Myocyte (in vitro differentiated cells): ENCODE data around the gene ZBTB42. TPM values are rescaled to one million over a fixed set of nuclear protein-coding genes. Genes with fewer than 3 reads are reported as not detected.

Source experiments
- DNase-seq: peaks from one replicate; pipeline ENCODE4 v3.0.0-alpha.2; 2012; ENCODE audit warnings: low read depth
- total RNA-seq: library from RNA; depleted of rRNA; stranded (reverse); fragments of >200 nt; gene quantifications from 2 replicates; pipeline ENCODE4 v1.2.3, GENCODE V29; 2014

Gene ZBTB42
- total RNA-seq, 1 donor from 2014 or later = 7.6 TPM

DNA sequence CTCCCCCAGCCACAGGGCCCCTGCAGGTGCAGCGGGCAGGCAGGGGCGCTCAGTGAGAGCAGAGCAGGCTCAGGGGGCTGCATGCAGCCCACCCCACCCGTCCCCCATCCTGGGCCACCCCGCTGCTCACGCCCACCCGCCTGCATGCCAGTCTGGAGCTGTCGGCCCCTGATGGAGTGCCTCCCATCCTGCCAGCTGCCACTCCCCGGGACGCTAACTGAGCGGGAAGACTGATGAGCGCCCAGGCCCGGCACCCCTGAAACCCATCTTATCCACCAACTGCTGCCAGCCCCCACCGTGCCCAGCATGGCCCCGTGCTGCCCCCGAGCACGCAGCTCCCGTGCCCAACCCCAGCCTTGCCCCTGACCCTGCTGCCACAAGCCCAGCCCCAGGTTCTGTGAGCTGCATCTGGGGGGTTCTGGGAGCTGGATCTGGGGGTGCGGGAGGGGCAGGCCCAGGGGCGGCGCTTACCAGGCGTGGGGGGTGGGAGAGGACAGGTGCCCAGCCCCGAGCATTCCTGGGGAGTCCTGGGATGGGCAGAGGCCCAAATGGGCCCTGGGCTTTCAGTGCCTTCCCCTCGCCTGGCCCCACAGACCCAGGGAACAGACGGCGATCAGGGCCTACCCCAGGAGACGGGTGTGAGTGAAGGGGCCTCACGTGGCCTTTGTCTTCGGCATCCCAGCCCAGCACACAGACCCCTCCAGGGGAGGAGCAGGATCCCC lies 18.7 kb upstream of the ZBTB42 start:
- DNase-seq = no peak

DNA sequence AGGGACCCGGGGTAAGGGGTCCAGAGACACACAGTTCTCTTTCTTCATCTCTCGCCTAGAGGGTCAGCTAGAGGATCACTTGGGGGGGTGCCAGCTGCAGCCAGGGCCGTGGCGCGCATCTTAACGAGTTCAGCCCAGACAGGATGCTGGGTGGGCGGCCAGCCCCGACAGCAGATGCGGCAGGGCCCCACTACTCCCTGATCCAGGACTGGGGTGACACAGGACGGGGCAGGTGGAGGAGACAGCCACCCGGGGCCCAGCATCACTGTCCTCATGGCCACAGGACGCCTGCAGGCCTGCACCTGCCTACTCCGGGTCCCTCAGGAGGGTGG lies 18.1 kb upstream of the ZBTB42 start:
- no peak for DNase-seq

DNA sequence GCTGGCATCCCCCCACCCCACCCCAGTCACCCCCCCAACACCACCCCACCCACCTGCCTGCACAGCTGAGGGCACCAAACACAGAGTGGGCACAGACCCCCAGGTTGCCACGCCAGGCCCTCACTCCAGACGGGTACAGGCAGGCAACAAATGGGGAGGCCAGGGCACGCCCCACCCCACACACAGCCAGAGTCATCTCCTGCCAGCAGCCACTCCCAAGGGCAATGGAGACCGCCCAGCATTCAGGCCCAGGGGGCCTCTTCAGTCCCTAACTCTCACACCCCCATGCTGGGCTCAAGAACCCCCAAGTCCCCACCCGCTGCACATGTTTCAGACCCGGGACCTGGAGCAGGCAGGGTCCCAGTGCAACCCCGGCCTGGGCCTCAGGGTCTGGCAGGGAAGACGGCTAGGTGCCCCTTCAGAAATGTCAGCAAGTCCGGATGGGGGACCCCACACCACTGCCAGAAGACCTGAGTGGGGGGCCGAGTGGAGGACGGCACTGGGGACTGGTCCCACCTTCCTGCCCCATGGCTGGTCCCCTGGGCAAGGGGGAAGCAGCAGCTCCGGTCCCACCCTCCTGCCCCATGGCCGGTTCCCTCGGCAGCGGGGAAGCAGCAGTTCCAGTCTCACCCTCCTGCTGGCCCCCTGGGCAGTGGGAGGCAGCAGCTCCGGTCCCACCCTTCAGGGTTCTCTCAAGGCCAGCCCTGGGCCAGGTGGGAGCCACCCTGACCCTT lies 17.2 kb upstream of the ZBTB42 start:
- no peak for DNase-seq

DNA sequence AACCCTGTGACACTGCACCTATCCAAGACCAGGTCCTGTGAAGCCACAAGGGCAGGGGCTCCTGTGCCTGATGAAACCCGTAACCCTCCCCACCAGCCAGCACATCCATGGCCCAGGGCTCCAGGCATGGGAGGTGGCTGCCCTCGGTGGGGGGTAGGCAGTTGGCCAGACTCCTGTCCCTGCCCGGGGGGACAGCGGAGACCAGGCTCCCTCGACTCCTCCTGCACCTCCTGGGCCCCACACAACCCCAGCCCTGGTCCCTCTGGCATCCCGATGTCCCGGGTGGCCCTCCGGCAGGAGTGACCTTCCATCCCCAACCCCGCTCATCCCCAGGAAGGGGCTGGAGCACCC lies 16.7 kb upstream of the ZBTB42 start:
- DNase-seq = no peak

DNA sequence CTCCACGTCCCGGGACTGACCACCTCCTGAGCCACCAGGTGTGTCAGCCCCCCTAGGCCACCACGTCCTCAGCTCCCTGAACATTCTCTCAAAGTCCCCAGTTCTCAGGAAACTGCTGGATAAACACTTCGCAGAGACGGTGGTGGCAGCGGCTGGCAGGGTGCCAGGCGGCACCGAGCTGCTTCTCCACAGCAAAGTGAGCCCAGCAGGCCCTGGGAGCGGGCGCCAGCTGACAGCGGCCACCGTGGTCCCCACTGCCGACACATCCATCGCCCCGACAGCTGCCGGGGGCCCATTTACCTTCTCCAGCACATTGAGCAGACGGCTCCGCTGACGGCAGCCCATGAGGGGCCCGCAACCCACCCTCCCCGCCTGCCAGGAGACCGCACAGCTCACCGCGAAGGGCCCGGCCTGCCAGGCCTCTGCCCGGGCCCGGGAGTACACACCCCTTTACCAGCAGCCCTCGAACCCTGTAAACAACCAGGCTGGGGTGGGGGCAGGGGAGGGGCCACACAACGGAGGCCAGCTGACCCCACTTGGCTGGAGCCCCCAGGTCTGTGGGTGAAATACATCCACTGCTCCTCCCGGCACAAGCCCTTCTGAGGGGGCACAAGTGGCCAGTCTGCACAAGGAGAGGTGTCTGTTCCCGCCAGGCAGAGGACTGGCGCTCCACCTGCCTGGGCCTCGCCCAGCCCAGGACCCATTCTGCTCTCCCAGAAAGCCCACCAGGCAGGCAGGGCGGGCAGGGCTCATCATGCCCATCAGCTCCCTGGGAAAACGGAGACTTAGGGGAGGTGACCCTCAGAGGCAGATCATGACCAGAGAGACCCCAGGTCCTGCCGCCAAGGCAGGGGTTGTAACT lies 15.8 kb upstream of the ZBTB42 start:
- DNase-seq = no peak

DNA sequence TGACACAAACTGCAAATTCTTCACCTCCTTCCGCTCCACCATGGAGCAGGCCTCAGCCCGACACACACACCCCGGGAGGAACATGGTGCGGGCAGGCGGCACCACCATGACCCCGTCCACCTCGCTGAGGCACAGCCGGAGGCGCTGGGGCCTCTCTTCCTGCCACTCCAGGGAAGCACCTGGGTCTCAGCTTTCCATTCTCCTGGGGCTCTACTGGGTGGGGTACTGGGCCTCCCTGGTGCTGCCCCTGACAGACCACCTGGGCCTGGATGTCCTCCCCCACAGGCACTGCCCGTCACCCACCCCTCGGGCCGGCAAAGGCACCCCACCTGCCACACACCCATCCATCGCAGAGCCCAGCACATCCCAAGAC lies 15.2 kb upstream of the ZBTB42 start:
- DNase-seq = no peak

DNA sequence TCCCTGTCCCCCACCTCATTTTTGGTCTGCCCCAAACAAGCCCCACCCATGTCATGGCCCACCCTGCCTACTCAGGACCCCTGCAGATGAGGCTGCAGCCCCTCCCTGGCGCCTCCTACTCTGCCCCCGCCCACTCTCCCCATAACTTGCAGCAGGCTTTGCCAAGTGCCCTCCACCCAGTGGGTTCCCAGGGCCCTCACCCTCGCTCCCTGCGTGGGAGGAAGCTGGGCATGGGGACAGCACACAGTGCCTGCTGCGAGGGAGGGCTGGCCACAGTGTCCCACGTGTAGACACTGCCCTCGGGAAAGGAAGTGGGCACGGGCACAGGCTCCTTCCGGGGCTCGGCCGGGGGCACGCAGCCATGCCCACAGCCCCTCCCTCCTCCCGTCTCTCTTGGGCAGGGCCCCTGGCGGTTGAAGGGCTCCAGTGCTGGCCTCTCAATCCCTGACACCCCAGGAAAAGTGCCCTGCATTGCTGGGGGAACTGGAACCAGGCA lies 14.8 kb upstream of the ZBTB42 start:
- DNase-seq = no peak

DNA sequence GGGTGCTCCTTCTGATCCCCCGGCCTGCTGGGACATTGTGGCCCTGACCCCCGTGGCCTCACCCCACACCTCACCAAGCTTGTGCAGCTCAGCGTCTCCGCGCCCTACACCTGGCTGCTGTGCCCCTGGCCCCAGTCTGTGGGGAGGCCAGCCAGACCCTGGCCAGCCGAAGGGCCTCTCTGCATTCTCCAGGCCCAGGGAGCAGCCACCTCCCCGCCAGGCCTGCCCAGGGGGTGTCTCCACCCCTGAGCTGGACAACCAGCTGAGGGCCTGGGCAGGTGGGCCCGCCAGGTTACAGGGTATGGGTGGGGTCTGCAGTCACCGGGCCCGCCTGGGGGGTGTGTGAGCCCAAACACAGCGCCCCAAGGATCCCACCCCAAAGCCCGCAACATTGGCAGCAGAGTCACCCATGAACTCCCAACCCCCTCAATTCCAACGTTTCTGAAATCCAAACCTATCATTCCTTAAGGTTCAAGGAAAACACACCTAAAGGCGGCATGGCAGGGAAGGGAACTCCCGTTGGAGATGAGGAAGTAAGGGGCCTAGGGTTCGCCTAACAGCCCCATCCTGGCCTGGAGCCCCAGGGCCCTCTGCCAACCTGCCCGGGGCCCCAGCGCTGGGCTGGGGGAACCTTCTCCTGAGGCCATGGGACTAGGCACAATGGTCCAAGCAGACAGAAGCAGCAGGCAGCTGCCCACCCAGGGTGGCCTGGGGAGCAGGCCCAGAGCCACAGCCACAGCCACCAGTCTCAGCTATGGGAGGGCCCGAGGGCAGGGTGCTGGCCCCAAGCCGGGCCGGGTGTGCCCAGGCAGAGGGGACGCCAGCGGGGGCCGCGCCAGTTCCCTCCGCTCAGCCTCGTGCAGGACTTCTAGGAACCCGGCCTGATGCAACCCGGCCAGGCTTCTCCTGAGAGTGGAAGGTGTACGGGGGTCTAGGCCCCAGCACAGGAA lies 13.9 kb upstream of the ZBTB42 start:
- DNase-seq = no peak

DNA sequence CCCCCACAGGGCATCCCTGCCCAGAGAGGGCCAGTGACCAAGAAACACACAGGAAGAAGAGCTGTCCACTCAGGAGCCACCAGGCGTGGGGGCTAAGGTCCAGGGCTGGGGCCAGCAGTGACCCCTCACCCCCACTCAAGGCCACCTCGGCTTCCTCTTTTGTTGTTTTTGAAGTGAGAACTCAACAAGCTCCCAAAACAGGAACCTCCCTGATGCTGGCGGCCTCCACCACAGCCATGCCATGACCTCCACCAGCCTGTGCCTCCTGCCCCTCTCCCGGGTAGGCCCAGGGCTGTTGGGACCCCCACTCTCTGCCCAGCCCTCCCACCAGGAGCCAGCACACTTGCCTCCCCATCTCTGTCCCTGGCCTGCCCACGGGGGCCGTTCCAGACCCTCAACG lies 13.2 kb upstream of the ZBTB42 start:
- DNase-seq = no peak

DNA sequence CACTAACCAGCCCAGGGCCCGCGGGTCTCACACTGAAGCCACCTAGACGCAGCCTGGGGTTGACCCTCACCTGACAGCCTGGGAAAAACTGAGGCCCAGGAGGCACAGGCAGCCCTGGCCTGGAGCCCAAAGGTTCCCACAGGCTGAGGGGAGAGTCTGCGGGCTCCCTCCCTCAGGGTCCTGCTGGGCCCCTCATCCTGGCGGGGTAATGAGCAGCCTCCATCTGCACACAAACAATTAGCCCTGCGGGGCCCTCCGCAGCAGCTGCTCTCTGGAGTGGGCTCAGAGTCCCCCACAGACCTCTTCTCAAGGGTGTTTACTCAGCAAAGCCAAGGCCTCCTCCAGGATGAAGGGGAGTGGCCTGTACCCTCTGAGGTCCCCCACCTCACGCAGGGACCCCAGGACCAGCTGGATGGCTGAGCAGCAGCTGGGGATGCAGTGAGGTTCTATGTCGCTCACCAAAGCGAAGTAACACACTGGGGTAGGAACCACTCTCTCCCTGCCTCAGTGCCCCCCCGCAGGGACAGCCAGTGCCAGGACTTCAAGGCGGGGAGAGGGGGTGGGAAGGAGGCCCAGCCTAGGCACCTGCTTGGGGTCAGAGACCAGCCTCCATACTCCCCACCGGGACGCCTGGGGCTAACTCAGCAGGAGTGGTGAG lies 12.6 kb upstream of the ZBTB42 start:
- DNase-seq = no peak

DNA sequence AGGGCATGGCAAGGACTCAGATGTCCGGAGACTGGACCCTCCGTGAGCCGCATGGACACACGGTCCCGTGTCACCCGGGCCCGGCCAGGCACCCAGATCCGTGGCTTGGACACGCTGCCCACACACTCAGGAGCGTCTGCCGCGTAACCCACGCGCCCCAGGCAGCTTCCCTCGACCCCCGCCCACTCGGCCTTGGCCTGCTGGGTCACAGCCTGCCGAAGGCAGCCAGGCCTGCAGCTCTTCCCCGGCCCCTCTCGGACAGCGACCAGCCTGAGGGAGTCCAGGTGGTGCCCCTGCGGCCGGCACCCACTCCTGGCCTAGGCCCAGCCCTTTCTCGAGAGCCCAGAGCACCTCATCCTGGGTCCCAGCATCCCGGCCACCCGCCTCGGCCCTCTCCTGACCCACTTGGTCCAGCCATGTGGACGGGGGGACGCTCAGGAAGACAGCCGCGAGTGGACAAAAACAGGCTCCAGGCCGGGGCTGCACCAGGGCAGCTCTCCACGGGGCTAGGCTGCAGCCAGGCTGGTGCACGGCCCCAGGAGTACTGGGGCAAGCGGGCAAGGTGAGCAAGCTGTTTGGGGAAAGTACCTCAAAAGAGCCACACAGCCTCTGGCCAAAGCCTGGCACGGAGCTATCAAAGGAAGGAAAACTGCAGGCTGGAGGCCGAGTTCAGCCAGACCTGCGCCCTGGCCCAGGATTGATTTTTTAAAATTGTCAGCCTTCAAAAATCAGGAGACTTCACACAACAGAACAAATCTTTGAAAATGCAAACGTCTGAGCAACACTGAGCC lies 11.8 kb upstream of the ZBTB42 start:
- no peak for DNase-seq

DNA sequence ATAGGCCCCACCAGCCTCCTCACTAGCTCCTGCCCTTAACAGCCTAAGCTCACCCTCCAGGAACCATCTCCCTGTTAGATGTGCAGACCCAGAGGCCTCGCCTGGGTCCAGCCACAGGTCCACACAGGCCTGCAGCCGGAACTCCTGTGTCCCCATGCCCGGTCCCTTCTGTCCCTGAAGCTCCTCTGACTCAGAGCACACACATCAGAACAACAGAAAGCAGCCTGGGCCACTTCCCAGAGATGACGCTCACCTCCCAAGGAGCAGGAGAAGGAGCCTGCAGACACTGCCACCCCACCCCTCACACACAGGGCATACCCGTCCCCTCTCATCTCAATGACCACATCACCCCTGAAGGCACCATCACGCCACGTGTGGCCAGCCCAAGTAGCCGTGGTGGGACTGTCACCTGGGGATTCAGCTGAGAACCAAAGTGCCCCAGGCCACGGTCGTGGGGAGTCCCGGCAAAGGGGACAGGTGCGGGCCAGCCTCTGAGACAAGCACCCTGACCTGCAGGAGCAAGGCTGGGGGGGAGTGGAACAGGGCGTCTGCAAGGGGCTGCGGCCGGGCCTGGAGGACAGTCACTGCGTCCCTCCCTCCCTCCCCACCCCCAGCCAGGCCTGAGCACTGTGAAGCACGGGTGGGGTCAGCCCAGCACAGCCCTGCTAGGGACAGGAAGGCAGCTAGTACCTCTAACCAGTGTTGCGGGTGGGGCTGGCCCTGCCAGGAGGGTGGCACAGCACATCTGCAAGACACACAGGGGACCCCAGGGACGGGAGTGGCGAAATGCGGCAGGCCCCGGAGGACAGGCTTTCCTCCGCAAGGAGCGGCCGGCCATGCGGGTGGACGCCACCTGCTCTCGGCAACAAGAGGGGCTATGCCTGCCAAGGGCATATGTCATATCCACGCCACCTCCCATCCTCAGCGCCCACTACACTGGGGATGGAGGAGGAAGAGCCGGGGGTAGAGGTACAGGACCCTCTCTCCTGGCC lies 10.9 kb upstream of the ZBTB42 start:
- DNase-seq = no peak

DNA sequence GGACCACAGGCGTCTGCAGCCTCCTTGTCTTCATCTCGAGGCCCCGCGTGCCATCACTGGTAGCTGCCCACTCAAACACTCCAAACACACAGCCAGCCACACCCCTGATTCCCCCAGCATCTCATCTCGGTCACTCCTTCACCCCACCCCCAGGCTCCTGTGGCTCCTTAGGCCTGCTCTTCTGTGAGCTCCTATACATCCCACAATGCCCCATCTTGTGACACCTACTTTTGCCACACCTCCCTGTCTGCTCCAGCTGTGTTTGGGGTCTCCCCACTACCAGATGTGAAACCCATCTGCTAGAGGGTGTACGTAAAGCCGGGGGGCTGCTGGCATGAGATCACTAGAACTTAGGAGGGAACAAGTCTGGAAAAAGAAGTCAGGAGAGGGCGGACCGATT lies 9.5 kb upstream of the ZBTB42 start:
- no peak for DNase-seq

DNA sequence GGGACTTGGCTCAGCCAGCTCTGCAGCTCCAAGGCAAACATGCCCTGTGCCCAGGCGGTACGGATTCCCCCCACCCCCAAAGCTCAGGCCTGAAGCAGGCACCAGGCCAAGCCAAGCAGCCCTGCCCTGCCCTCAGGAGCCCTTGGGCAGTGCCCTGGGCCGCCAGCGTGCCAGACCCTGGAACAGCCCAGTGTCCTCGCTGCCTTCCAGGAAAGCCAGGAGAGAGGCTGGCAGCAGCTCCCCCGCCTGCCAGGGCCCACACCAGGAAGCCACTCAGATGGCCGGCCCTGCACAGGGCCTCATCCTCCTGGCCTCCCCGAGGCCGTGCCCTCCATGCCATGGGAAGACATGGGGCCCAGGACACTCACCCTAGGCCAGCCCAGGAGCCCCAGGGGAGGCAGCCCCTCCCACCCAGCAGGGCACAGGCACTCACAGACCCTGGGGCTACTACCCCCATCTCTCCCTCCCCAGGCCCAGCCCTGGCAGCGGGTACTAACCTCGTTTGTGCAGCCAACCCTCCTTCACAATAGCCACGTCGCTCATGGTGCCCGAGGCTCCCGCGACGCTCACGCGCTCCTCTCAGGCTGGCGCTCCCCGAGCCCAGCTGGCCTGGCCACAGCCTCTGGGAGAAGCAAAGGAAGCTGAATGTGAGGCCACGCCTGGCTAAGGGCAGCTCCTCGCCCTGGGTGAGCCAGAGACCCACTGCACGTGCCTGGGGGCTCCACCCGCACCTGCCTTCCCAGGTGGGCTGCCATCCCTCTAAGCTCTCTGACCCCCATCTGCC lies 8.6 kb upstream of the ZBTB42 start:
- DNase-seq = peak; percentile 22

DNA sequence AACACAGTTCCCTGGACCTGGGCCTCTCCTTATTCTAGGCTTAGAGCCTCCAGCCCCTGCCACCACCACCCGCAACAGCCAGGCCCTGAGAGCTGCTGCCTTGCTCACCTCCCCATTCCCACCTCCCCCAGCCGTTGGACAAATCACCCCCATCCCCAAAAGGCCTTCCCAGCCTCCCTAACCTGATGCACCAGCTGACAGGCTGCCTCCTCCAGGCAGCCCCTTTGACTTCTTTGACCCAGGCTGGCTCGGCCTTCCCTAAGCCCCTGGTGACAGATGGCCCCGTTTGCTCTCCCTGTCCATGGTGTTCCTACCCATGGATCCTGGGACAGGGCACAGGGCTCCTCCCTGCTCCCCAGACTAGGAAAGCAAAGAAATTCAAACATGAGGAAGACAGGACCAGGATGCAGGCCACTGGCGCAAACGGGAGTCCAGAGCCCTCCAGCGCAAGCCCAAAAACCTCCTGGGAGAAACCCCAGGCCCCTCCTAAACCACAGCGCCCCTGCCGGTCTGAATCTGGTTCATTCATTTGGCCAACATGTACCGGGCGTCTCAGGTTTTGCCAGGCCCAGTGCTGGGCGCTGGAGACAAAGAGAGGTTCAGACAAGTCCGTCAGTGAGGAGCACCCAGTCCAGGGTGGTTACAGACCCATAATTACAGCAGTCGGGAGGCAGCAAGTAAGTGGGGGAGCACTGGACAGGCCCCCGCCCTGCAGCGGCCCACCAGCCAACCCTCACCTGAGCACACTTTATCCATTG lies 7.8 kb upstream of the ZBTB42 start:
- no peak for DNase-seq

DNA sequence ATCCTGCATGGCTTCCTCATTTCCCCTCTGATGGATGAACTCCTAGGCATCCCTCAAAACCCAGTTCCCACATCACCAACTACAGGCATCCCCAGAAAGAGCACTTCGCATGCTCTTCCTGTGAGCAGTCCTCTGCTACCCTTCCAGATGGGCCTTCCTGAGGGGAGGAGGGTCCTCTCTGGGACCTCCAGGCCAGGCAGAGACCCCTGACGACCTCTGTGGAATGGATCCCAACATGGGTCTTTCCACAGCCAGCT lies 7.3 kb upstream of the ZBTB42 start:
- no peak for DNase-seq

DNA sequence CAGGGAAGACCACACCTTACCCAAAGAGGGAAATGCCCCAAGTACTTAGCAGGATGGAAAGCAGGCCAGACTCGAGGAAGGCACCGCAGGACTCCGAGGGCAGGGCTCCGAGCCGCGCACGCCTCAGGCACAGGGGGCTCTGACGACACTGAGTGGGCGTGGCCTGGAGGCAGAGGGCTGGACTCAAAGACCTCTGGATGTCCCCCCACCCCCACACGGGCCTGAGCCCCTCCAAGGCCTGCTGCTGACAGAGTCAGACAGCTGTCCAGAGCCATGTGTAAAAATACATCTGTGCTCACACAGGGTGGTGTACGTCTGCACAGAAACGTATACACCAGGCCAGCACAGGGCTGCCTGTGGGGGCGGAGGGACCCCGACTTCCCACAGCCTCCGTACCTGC lies 6.8 kb upstream of the ZBTB42 start:
- peak; percentile 77 for DNase-seq
